Measurements from ENCODE around the gene RNF14. TPM values are rescaled to one million over a fixed set of nuclear protein-coding genes. Genes with fewer than 3 reads are reported as not detected.

RNF14 gene
- total and polyA plus RNA-seq, 10 of the 15 experiments (the other 5 are each of a cell fraction or from before 2014, with no cell fraction given): 13.2 to 41.8 (median 28.3) TPM

GRCh38 chr5:141941779-141942178 is 27.1 kb upstream of the RNF14 start:
- CTCF ChIA-PET: interaction anchor here (1.1 to 6.3 kb wide), 3 partner anchors 20 to 39 kb away, joined by 4 to 36 read pairs (median 4); no protein-coding TSS in a partner anchor
- no peak overlapping the region for H3K4me2 ChIP-seq (ENCODE audit: control insufficient read depth, insufficient read depth)
- SMC1A ChIA-PET (ENCODE audit: uncharacterized antibody, unreplicated experiment): interaction anchor here (0.9 to 1.0 kb wide), 2 partner anchors 18 to 19 kb away, joined by 3 to 5 read pairs; partner anchors contain the start of gene DELE1
- POLR2A ChIA-PET: no interaction called here
- 98% methylated on average over 6 of the region's 6 CpGs for WGBS (ENCODE audit: insufficient coverage, insufficient replicate concordance, low lambda C conversion rate, missing lambda C conversion rate)
- H3K9me3 ChIP-seq (replicated peaks; ENCODE audit: control insufficient read depth, insufficient read depth, low read length): no peaks in the 10 kb centered on the region
- RAD21 ChIA-PET (ENCODE audit: unreplicated experiment): no interaction called here
- no peak overlapping the region for H3K9ac ChIP-seq (ENCODE audit: control insufficient read depth, insufficient read depth, low read length)
- H3K4me1 ChIP-seq (ENCODE audit: control insufficient read depth, insufficient read depth, low read length): no peaks in the 10 kb centered on the region
- TF ChIP-seq, protein P1, sequence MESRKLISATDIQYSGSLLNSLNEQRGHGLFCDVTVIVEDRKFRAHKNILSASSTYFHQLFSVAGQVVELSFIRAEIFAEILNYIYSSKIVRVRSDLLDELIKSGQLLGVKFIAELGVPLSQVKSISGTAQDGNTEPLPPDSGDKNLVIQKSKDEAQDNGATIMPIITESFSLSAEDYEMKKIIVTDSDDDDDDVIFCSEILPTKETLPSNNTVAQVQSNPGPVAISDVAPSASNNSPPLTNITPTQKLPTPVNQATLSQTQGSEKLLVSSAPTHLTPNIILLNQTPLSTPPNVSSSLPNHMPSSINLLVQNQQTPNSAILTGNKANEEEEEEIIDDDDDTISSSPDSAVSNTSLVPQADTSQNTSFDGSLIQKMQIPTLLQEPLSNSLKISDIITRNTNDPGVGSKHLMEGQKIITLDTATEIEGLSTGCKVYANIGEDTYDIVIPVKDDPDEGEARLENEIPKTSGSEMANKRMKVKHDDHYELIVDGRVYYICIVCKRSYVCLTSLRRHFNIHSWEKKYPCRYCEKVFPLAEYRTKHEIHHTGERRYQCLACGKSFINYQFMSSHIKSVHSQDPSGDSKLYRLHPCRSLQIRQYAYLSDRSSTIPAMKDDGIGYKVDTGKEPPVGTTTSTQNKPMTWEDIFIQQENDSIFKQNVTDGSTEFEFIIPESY (IDR thresholded peaks at IDR 0.05): no peak
- TF ChIP-seq RCOR1 (conservative IDR thresholded peaks at IDR 0.05; ENCODE audit: low read depth, low read length) (no peak), E4F1 (IDR thresholded peaks at IDR 0.05; ENCODE audit: borderline replicate concordance, partially characterized antibody) (no peak), PBX3 (IDR thresholded peaks at IDR 0.05; ENCODE audit: insufficient replicate concordance, low read depth, low read length) (no peak), CREB1 (IDR thresholded peaks at IDR 0.05; ENCODE audit: low read depth) (no peak), DPF2 (IDR thresholded peaks at IDR 0.05) (no peak), RUNX3 (IDR thresholded peaks at IDR 0.05; ENCODE audit: low read length) (no peak), RB1 (IDR thresholded peaks at IDR 0.05; ENCODE audit: borderline replicate concordance) (no peak), POLR2A (IDR thresholded peaks at IDR 0.05; ENCODE audit: low read depth, low read length) (no peak), CBX3 (IDR thresholded peaks at IDR 0.05; ENCODE audit: borderline replicate concordance, low read depth) (no peak)
- no peak for DNase-seq (ENCODE audit: low read depth, low spot score)
- FAIRE-seq: no peak
- in situ Hi-C loops (cut with MboI): no loop called here
- no peak for ATAC-seq
- H3K27me3 ChIP-seq (replicated peaks in 1 of 2; ENCODE audit: control insufficient read depth in 2 of 2, insufficient read depth in 2 of 2, low read length in 1 of 2): no peaks in the 10 kb centered on the region
- no peak overlapping the region for H2AFZ ChIP-seq (ENCODE audit: control insufficient read depth, low read depth, low read length)
- BruUV-seq (replicated peaks): no TSS peak
- H3K36me3 ChIP-seq (ENCODE audit: control insufficient read depth in 2 of 2, insufficient read depth in 2 of 2, low read length in 1 of 2): peaks cover 1 to 10% of the 10 kb centered on the region in 2 experiments
- no peak overlapping the region for H3K4me3 ChIP-seq
- no peaks in the 10 kb centered on the region for H3K79me2 ChIP-seq (ENCODE audit: control insufficient read depth, insufficient read depth, low read length)
- no peak overlapping the region for H3K27ac ChIP-seq (ENCODE audit: control insufficient read depth, insufficient read depth)
- intact Hi-C loops (cut with micrococcal nuclease; ENCODE audit: unreplicated experiment): no loop called here
- no peaks in the 10 kb centered on the region for H4K20me1 ChIP-seq (ENCODE audit: control insufficient read depth, insufficient read depth)
